Ovary (tissue), 1 donor: ENCODE data around the gene LGR5.

Source experiments
- EP300 ChIP-seq: sonication (generic); formaldehyde crosslinking; IDR thresholded peaks from one replicate; pipeline ENCODE4 v1.6.1; 2017; ENCODE audit warnings: antibody characterized with exemption
- POLR2A ChIP-seq: fragments of 450-650 bp; IDR thresholded peaks from one replicate; pipeline ENCODE4 v1.6.1; 2017; ENCODE audit warnings: antibody characterized with exemption, mild to moderate bottlenecking, moderate library complexity

- TF ChIP-seq EP300, result no peak
- no peak for TF ChIP-seq POLR2A
Measured at GRCh38 chr12:71461787-71462328, 22.3 kb downstream of the LGR5 start.
